GM18519 (cell line): ENCODE data around the gene TMEM11.

ENCODE experiments used
- ATAC-seq: cut with Tn5 transposase; IDR thresholded peaks from one replicate; pipeline ENCODE4 v1.9.1; 2021; ENCODE audit warnings: mild to moderate bottlenecking, moderate library complexity; ENCODE audit not compliant: unreplicated experiment, low FRiP score

The TMEM11 gene

GRCh38 chr17:21164216-21164615 lies 49.7 kb downstream of the TMEM11 start:
- ATAC-seq = no peak

- ATAC-seq = no peak
These were observed 50.9 kb downstream of the TMEM11 start for GRCh38 chr17:21163101-21163500.

GRCh38 chr17:21162394-21162775 lies 51.6 kb downstream of the TMEM11 start:
- no peak for ATAC-seq

GRCh38 chr17:21161498-21162393 lies 52.2 kb downstream of the TMEM11 start:
- ATAC-seq = no peak

- no peak for ATAC-seq
These were observed 53.6 kb downstream of the TMEM11 start for GRCh38 chr17:21160401-21160800.

GRCh38 chr17:21157586-21158370 lies 56.2 kb downstream of the TMEM11 start:
- ATAC-seq = no peak

- no peak for ATAC-seq
These were observed 61.2 kb downstream of the TMEM11 start for GRCh38 chr17:21152731-21153130.

- ATAC-seq = no peak
These were observed 64.3 kb downstream of the TMEM11 start for GRCh38 chr17:21149621-21150020.
